Nephron progenitor cell (in vitro differentiated cells): ENCODE results near the gene SUCLG2.

Experiments used
- DNase-seq: peaks from one replicate; pipeline ENCODE4 v3.0.0; 2021
- H3K27ac Mint-ChIP-seq: 2 replicates; pipeline ENCODE4 v1.8.0; 2021; ENCODE audit warnings: mild to moderate bottlenecking, moderate library complexity, mixed read lengths
- H3K27me3 Mint-ChIP-seq: 2 replicates; pipeline ENCODE4 v1.8.0; 2021; ENCODE audit warnings: mild to moderate bottlenecking, low read depth, mixed read lengths; ENCODE audit not compliant: poor library complexity
- H3K36me3 Mint-ChIP-seq: 2 replicates; pipeline ENCODE4 v1.8.0; 2021; ENCODE audit warnings: low read depth, mixed read lengths
- H3K4me1 Mint-ChIP-seq: 2 replicates; pipeline ENCODE4 v1.8.0; 2021; ENCODE audit warnings: mixed read lengths
- H3K4me3 Mint-ChIP-seq: 2 replicates; pipeline ENCODE4 v1.8.0; 2021; ENCODE audit warnings: mild to moderate bottlenecking, moderate library complexity, mixed read lengths
- H3K9me3 Mint-ChIP-seq: 2 replicates; pipeline ENCODE4 v1.8.0; 2021; ENCODE audit warnings: mild to moderate bottlenecking, moderate library complexity, mixed read lengths
- TF ChIP-seq, protein P1 (sequence below): fragments of 200-600 bp; sonication (generic); IDR thresholded peaks from 2 replicates; pipeline ENCODE4 v1.5.0; 2021; ENCODE audit warnings: antibody characterized with exemption

Gene SUCLG2

GRCh38 chr3:67349551-67350174 lies 304.7 kb downstream of the SUCLG2 start:
- TF ChIP-seq, protein P1, sequence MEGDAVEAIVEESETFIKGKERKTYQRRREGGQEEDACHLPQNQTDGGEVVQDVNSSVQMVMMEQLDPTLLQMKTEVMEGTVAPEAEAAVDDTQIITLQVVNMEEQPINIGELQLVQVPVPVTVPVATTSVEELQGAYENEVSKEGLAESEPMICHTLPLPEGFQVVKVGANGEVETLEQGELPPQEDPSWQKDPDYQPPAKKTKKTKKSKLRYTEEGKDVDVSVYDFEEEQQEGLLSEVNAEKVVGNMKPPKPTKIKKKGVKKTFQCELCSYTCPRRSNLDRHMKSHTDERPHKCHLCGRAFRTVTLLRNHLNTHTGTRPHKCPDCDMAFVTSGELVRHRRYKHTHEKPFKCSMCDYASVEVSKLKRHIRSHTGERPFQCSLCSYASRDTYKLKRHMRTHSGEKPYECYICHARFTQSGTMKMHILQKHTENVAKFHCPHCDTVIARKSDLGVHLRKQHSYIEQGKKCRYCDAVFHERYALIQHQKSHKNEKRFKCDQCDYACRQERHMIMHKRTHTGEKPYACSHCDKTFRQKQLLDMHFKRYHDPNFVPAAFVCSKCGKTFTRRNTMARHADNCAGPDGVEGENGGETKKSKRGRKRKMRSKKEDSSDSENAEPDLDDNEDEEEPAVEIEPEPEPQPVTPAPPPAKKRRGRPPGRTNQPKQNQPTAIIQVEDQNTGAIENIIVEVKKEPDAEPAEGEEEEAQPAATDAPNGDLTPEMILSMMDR = no peak
- no peak overlapping the region for H3K27ac Mint-ChIP-seq
- H3K27me3 Mint-ChIP-seq = peaks cover 3% of the 10 kb centered on the region
- H3K4me3 Mint-ChIP-seq = no peak overlapping the region
- no peaks in the 10 kb centered on the region for H3K36me3 Mint-ChIP-seq
- DNase-seq = no peak
- H3K4me1 Mint-ChIP-seq = no peaks in the 10 kb centered on the region
- H3K9me3 Mint-ChIP-seq = peaks cover 7% of the 10 kb centered on the region

GRCh38 chr3:67346081-67346480 lies 308.3 kb downstream of the SUCLG2 start:
- Mint-ChIP-seq H3K27me3 (peaks cover 3% of the 10 kb centered on the region), H3K27ac (no peak overlapping the region), H3K4me1 (no peaks in the 10 kb centered on the region), H3K4me3 (no peak overlapping the region), H3K36me3 (no peaks in the 10 kb centered on the region), H3K9me3 (peaks cover 20% of the 10 kb centered on the region)
- no peak for DNase-seq
- TF ChIP-seq, protein P1 = no peak

DNA sequence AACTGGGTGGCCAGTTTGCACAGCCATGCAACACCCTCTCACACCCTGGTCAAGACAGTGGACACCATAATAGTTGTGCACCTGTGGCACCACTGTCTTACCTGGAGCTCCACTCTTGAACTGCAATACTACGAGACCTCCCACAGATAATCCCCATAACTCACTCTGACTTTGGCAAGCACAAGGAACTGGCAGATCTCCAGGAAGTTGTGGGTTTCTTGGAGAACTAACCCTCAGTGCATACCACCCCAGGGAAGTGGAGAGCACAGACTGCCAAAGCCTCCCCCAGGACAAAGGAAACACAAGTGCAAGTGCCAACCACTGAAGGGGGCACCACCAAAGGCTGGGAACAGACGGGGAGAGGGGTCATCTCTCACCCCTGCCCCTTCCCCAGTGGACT lies 318.6 kb downstream of the SUCLG2 start:
- Mint-ChIP-seq H3K36me3 (no peaks in the 10 kb centered on the region), H3K27ac (no peak overlapping the region), H3K4me1 (no peaks in the 10 kb centered on the region), H3K9me3 (peaks cover 45% of the 10 kb centered on the region), H3K27me3 (no peaks in the 10 kb centered on the region), H3K4me3 (no peak overlapping the region)
- no peak for DNase-seq
- TF ChIP-seq, protein P1 = no peak

DNA sequence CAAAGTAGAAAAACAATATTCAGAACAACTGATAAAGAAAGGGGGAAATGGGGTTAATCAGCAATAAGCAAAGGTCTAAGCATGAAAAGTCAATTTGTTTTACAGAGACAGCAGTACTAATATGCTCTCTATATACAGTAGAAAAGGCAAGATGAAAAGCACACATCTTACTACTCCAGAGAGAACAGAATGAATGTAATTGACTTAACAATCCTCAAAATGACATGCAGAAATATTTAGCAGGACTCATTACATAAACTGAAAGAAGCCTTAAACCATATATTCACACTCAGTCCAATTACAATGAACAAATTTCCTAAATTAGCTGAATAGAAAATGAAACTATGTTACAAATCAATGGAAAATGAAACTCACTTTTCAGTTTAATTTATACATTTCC lies 319.8 kb downstream of the SUCLG2 start:
- Mint-ChIP-seq H3K27me3 (no peaks in the 10 kb centered on the region), H3K27ac (no peak overlapping the region), H3K9me3 (peaks cover 33% of the 10 kb centered on the region), H3K36me3 (no peaks in the 10 kb centered on the region), H3K4me1 (no peaks in the 10 kb centered on the region), H3K4me3 (no peak overlapping the region)
- TF ChIP-seq, protein P1 = no peak
- no peak for DNase-seq

- Mint-ChIP-seq H3K27ac (no peak overlapping the region), H3K36me3 (no peaks in the 10 kb centered on the region), H3K9me3 (no peaks in the 10 kb centered on the region), H3K4me3 (no peak overlapping the region), H3K4me1 (no peaks in the 10 kb centered on the region), H3K27me3 (no peaks in the 10 kb centered on the region)
- no peak for DNase-seq
- TF ChIP-seq, protein P1 = no peak
Measured at GRCh38 chr3:67329358-67329757, 325.1 kb downstream of the SUCLG2 start.

DNA sequence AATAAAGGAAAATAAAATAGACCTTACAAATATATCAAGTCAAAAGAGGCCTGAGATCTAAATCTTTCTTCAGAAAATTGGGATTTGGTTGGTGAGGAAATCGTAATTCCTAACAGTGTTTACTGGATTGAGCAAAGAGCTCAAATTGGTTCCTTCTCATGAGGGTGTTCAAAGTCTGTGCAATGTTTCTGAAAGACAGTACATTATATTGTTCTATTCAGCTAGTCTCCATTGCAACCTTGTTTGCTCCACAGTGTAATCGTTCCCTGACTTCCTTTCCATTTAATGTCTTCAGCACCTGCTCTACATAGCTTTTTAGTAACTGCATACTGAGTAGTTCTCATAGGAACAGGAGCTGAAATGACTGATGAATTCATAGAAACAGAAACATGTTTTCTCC lies 326.8 kb downstream of the SUCLG2 start:
- H3K27me3 Mint-ChIP-seq = no peaks in the 10 kb centered on the region
- no peaks in the 10 kb centered on the region for H3K9me3 Mint-ChIP-seq
- no peak overlapping the region for H3K27ac Mint-ChIP-seq
- TF ChIP-seq, protein P1 = no peak
- H3K4me3 Mint-ChIP-seq = no peak overlapping the region
- no peaks in the 10 kb centered on the region for H3K36me3 Mint-ChIP-seq
- no peaks in the 10 kb centered on the region for H3K4me1 Mint-ChIP-seq
- no peak for DNase-seq
